A204.1 (cell line): ENCODE measurements around the gene COLEC11.
"Not testable (repeated sequence)": the region's sequence is repeated elsewhere in the genome, so short reads cannot be mapped to it uniquely, and the experiment has no call there.

ENCODE experiments used
- FAIRE-seq: peaks from 2 replicates; lab custom pipeline; 2012; peaks lifted over from hg19 to GRCh38; lab: Jason Lieb, UNC

Gene COLEC11

DNA sequence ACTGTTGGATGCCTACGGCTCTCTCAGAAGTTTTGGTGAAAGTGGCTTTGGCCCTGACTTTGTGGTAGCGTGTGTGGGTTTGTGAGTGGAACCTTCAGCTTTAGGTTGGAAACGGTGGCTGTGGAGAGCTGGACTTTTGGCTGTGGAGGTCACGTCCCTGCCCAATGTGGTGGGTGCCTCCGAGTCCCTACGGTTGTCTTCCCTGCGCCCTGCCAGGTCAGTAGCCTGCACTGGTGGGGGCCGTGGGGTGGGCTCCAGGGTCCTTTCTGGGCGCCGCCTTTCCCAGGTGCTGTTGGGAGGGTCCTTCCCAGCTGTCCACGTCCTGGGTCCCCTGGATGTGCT lies 11.1 kb downstream of the COLEC11 start:
- FAIRE-seq: no peak

DNA sequence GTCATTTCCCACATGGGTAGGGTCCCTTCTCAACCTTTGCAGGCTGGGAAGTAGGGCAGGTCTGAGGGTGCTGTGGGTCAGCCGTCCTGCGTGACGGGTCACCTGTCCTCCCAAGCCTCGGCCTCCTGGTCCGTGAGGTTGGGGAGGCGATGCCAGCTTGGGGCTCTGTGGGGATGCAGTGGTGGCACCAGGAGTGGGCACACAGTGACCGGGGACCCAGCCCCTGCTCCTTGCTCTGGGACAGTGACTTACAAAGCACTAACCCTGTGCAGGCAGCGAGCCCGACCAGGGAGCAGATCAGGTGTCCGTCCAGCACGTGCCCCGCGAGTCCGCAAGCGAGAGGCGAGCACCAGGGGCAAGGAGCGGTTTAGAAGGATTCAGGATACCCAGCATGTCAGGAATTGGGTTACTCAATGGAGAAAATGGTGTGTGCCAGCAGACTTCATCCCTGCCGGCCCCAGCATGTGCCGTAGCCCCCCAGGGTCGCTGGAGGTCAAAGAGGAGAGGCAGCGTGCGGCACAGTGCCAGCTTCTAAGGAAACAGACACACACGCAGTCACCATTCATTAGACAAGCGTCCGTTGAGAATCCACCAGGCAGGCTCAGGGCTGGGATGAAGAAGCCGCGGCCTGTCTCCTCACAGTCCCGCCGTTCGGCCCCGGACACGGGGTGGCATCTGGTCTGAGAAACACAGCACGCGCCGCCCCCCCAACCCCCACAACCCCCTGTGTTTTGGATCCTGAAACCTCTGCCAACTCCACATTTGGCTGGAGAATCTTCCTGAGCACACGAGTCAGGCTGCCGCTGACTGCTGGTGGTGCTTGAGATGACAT lies 11.7 kb downstream of the COLEC11 start:
- no peak for FAIRE-seq

DNA sequence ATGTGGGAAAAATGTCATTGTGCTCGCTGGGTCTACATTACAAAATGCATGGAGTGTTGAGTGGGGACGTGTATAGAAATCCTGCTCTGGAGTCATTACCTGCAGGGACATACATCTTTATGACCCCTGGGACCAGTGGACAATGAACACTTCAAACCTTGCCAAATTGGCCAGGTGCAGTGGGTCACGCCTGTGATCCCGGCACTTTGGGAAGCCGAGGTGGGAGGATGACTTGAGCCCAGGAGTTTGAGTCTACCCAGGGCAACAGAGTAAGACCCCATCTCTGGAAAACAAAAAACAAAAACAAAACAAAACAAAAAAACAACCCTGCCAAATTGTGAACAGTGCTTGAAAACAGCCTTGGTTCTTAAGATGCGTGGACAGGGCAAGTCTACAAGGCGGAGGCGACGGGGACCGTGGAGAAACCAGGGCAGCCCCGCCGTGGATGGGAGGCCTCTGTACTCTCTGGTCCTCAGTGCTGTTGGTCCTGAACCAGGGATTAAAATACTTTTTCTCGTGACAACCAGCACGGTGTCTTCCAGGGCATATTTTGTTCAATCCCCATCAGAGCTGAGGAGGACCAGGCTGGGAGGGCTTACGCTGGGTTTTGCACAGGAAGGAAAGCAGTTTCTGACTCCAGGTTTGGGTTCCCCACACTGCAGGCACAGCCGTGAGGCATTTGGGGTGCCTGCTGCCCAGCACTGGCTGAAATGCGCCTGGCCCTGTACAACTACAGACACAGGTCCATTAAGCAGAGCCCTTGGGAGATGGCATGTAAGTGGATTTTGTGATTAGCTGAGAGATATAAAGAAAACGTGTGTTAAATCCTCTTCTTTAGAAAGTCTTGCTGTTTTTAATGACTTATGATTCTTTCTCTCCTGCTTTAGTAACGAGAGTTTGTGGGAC lies 13.7 kb downstream of the COLEC11 start:
- no peak for FAIRE-seq

DNA sequence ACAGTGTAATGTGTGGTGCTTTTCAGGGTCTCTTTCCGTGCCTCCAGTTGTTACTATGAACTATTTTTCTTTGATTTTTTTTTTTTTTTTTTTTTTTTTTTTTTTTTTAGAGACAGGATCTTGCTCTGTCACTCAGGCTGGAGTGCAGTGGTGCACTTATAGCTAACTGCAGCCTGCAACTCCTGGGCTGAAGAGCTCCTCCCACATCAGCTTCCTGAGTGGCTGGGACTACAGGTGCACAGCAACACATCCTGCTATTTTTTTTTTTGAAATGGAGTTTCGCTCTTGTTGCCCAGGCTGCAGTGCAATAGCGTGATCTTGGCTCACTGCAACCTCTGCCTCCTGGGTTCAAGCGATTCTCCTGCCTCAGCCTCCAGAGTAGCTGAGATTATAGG lies 14.4 kb downstream of the COLEC11 start:
- not testable (repeated sequence) for FAIRE-seq

DNA sequence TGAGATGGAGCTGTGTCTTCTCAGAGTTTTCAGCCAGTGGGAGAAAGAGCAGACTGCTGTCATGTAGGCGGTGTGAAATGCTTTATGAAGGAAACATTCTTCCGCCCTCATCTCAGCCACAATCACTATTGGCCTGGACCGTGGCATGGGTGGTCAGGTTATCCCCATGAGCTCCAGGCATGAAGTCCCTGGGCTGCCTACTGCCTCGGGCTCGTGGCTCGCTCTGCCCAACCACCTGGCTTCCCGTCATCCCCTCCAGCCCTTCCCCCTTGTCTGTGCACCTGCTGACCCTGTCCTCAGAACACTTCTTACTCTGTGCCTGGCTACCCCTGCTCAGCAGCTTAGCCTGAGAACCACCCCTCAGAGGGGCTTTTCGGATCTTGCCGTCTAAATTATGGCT lies 15.5 kb downstream of the COLEC11 start:
- FAIRE-seq: no peak

DNA sequence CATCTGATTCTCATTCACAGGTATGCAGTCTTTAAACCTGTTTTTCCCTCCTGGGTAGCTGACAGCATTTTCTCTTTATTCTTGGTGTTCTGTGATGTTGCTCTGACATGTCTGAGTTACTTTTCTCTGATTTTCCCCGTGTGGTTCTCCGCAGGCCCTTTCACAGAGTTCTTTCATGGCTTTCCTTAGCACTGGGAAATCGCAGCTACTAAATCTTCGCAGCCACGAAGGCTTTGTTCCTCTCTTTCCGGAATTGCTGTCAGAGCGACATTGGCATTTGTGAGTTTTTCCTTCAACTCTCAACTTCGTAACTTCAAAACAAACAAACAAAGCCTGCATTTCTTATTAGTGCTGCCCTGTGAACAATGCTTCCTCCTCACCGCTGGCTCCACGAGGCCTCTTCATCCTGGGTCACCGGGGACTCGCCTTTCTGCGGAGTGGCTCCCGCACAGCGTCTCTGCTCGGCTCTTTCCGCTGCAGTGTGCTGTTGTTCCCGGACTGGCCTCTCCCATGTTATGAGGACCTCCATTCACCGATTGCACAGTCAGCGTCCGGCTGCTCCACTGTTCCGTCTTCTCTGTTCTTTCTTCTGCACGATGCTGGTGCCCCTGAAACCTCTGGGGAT lies 16.1 kb downstream of the COLEC11 start:
- no peak for FAIRE-seq

DNA sequence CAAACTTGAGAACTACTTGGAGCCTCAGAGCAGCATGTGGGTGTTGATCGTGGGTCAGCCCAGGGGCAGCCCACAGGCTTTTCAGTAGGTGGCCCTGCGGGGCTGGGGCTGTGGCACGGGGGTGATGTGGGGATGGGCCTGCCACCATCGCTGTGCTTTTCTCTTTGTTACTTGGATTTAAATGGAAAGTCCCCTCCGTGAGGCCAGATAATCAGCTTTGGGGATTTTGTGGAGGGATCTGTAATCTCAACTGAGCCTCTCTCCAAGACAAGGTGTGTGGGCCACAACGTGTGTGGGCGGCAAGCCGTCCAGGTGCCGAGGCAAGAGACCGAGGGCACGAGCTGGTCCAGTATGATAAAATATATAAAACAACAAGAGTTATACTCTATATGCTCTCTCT lies 16.7 kb downstream of the COLEC11 start:
- no peak for FAIRE-seq

GRCh38 chr2:3612639-3613523 lies 18.0 kb downstream of the COLEC11 start:
- no peak for FAIRE-seq

GRCh38 chr2:3613524-3613905 lies 18.6 kb downstream of the COLEC11 start:
- no peak for FAIRE-seq

- FAIRE-seq: peak; percentile 30
Measured at GRCh38 chr2:3614743-3615142, 19.8 kb downstream of the COLEC11 start.

- FAIRE-seq: not testable (repeated sequence)
Measured at GRCh38 chr2:3615541-3616200, 20.8 kb downstream of the COLEC11 start.

GRCh38 chr2:3616435-3617197 lies 21.7 kb downstream of the COLEC11 start:
- not testable (repeated sequence) for FAIRE-seq

DNA sequence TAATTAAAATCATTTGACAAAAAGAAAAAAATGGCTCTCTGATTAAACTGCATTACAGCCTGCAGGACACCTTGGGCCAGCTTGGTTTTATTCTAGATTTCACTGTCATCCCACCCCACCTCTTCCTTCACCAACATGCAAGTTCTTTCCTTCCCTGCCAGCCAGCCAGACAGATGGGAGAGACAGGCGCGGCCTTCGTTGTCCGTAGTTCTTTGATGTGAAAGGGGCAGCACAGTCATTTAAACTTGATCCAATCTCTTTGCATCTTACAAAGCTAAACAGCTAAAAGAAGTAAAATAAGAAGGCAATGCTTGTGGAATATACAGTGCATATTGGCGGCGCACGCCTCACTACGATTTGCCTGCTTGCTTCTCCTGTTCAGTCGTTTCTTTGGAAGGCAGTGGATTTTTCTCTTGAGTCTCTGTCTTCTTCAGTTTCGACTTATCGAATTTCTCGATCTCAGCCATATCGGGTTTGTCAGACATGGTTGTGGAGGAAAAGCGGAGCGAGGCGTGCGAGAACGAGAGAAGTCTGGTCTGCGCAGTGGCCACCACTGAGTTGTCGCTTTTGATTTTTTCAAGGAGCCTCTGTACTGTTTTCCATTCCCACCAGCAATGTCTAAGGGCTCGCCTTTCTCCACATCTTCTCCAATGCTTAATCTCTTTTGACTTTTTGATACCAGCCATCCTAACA lies 22.4 kb downstream of the COLEC11 start:
- no peak for FAIRE-seq

DNA sequence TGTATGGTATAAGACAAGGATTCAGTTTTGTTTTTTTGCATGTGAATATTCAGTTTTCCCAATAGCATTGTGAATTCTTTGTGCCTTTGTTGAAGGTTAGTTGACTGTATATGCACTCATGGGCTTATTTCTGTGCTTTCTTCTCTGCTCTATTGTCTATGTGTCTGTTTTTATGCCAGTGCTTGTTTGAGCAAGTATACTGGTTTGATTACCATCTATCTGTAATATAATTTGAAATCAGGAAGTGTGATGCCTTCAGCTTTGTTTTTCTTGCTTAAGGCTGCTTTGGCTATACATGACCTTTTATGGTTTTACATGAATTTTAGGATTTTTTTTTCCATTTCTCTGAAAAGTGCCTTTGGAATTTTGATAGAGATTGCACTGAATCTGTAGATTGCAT lies 23.5 kb downstream of the COLEC11 start:
- no peak for FAIRE-seq

GRCh38 chr2:3619033-3619432 lies 24.1 kb downstream of the COLEC11 start:
- FAIRE-seq: no peak

DNA sequence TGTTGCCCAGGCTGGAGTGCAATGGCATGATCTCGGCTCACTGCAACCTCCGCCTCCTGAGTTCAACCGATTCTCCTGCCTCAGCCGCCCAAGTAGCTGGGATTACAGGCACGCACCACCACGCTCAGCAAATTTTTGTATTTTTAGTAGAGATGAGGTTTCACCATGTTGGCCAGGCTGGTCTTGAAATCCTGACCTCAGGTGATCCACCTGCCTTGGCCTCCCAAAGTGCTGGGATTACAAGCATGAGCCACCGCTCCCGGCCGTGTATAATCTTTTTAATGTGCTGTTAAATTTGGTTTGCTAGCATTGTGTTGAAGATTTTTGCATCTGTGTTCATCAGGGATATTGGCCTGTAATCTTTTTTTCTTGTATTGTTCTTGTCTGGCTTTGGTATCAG lies 24.7 kb downstream of the COLEC11 start:
- FAIRE-seq: not testable (repeated sequence)

DNA sequence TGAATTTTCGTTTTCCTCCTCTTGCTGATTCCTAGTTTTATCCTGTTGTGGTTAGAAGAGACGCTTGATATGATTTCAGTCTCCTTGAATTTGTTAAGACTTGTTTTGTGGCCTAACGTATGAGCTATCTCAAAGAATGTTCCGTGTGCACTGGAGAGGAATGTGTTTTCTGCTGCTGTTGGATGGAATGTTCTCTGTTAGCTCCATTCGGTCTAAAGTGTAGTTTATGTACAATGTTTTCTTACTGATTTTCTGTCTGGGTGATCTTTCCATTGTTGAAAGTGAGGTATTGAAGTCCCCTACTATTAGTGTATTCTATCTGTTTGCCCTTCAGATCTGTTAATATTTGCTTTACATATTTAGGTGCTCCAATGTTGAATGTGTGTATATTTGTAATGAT lies 25.9 kb downstream of the COLEC11 start:
- no peak for FAIRE-seq

GRCh38 chr2:3622967-3623366 lies 28.1 kb downstream of the COLEC11 start:
- FAIRE-seq: no peak

GRCh38 chr2:3624059-3624794 lies 29.3 kb downstream of the COLEC11 start:
- FAIRE-seq: no peak
